ENCODE results near the gene BLOC1S1. TPM values are rescaled to one million over a fixed set of nuclear protein-coding genes. Genes with fewer than 3 reads are reported as not detected.

The BLOC1S1 gene
- total and polyA plus RNA-seq, 9 of the 15 experiments (the other 6 are each of a cell fraction or from before 2014, with no cell fraction given), result 75.2 to 161 (median 98.8) TPM

DNA sequence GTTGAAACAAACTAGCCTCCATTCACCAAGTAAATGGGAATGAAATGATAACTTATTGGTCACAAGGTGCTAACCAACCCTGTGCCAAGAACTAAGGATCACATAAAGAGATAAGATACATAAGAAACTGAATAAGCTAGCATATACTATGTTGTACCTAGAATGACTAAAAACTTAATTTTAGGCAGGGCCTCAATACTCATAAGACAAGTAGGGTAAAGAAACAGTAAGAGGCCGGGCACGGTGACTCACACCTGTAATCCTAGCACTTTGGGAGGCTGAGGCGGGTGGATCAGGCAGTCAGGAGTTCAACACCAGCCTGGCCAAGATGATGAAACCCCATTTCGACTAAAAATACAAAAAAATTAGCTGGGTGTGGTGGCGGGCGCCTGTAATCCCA is 44.8 kb downstream of the BLOC1S1 start:
- Histone ChIP-seq H3K36me3 (ENCODE audit: control insufficient read depth, insufficient read depth, low read length) (peaks cover 80% of the 10 kb centered on the region), H3K9me3 (replicated peaks; ENCODE audit: control insufficient read depth, insufficient read depth, low read depth, low read length) (no peaks in the 10 kb centered on the region; the same call in 1 of the 2 replicates), H3K79me2 (ENCODE audit: control insufficient read depth, insufficient read depth, low read length) (peaks cover 4% of the 10 kb centered on the region; the same call in 1 of the 3 replicates), H3K27me3 (ENCODE audit: control insufficient read depth in 2 of 2, insufficient read depth in 2 of 2, low read length in 2 of 2) (no peaks in the 10 kb centered on the region), H3K27ac (ENCODE audit: extremely low read depth, low read depth, low read length) (no peak overlapping the region), H3K4me1 (replicated peaks in 1 of 2; ENCODE audit: control insufficient read depth in 2 of 2, insufficient read depth in 2 of 2, low read length in 2 of 2) (no peaks in the 10 kb centered on the region; a peak in 1 of 5 replicates), H3K9me1 (ENCODE audit: control insufficient read depth, insufficient read depth, low read length) (no peaks in the 10 kb centered on the region), H3K9ac (ENCODE audit: insufficient read depth in 1 of 2, low read depth in 2 of 2, low read length in 2 of 2) (no peak overlapping the region), H4K20me1 (replicated peaks; ENCODE audit: control insufficient read depth, insufficient read depth, low read length) (no peaks in the 10 kb centered on the region), H2AFZ (ENCODE audit: low read depth, low read length) (no peak overlapping the region), H3K4me3 (no peak overlapping the region), H3K4me2 (ENCODE audit: insufficient read depth, low read length) (no peak overlapping the region)
- intact Hi-C loops (cut with micrococcal nuclease), result no loop called here
- FAIRE-seq, result no peak
- ChIA-PET POLR2A (interaction anchor here (1.5 kb wide), 1 partner anchor 11 kb away, joined by 8 read pairs; no protein-coding TSS in a partner anchor), CTCF (ENCODE audit: low intra/inter-chr PET ratio) (no interaction called here)
- no TSS peak for BruUV-seq (replicated peaks)
- no peak for ATAC-seq
- WGBS (ENCODE audit: insufficient coverage, low coverage, missing lambda C conversion rate), result 97% methylated on average over 6 of the region's 6 CpGs
- in situ Hi-C loops (cut with MboI), result no loop called here
- TF ChIP-seq ZNF408 (CRISPR knock-in tag; IDR thresholded peaks at IDR 0.05; ENCODE audit: low read depth) (no peak), CREBBP (IDR thresholded peaks at IDR 0.05; ENCODE audit: low read depth, low read length) (no peak), CHD2 (IDR thresholded peaks at IDR 0.05; ENCODE audit: low read depth, low read length) (no peak), TAF1 (IDR thresholded peaks at IDR 0.05; ENCODE audit: control insufficient read depth, extremely low read depth, insufficient read depth, low read length, severe bottlenecking) (no peak), SOX6 (IDR thresholded peaks at IDR 0.05) (no peak), HDAC8 (tag; IDR thresholded peaks at IDR 0.05) (no peak), FIP1L1 (IDR thresholded peaks at IDR 0.05; ENCODE audit: low read depth, low read length, poor library complexity, severe bottlenecking) (no peak), STAG1 (CRISPR knock-in tag; IDR thresholded peaks at IDR 0.05; ENCODE audit: borderline replicate concordance) (no peak), HEY1 (CRISPR knock-in tag; IDR thresholded peaks at IDR 0.05; ENCODE audit: borderline replicate concordance) (no peak), SMARCE1 (IDR thresholded peaks at IDR 0.05) (no peak), ZFP1 (CRISPR knock-in tag; IDR thresholded peaks at IDR 0.05) (no peak)
- TF ChIP-seq, protein P1, sequence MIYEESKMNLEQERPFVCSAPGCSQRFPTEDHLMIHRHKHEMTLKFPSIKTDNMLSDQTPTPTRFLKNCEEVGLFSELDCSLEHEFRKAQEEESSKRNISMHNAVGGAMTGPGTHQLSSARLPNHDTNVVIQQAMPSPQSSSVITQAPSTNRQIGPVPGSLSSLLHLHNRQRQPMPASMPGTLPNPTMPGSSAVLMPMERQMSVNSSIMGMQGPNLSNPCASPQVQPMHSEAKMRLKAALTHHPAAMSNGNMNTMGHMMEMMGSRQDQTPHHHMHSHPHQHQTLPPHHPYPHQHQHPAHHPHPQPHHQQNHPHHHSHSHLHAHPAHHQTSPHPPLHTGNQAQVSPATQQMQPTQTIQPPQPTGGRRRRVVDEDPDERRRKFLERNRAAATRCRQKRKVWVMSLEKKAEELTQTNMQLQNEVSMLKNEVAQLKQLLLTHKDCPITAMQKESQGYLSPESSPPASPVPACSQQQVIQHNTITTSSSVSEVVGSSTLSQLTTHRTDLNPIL (CRISPR knock-in tag; IDR thresholded peaks at IDR 0.05), result no peak
- TF ChIP-seq, protein P2, sequence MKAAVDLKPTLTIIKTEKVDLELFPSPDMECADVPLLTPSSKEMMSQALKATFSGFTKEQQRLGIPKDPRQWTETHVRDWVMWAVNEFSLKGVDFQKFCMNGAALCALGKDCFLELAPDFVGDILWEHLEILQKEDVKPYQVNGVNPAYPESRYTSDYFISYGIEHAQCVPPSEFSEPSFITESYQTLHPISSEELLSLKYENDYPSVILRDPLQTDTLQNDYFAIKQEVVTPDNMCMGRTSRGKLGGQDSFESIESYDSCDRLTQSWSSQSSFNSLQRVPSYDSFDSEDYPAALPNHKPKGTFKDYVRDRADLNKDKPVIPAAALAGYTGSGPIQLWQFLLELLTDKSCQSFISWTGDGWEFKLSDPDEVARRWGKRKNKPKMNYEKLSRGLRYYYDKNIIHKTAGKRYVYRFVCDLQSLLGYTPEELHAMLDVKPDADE (conservative IDR thresholded peaks at IDR 0.05; ENCODE audit: control insufficient read depth, low read depth, low read length), result no peak
- no peak for DNase-seq (ENCODE audit: extremely low read depth in 1 of 4, low spot score in 3 of 4)
